ENCODE data around the gene CSH1. TPM values are rescaled to one million over a fixed set of nuclear protein-coding genes. Genes with fewer than 3 reads are reported as not detected.
"Not testable (repeated sequence)": the region's sequence is repeated elsewhere in the genome, so short reads cannot be mapped to it uniquely, and the experiment has no call there.

Gene CSH1
- polyA plus RNA-seq, 1 experiment: not detected

- Histone ChIP-seq H3K4me3 (ENCODE audit: low read depth, low read length) (no peak overlapping the region), H3K27me3 (ENCODE audit: control insufficient read depth, insufficient read depth, low read length) (no peaks in the 10 kb centered on the region; the same call in 1 of the 2 replicates), H3K36me3 (ENCODE audit: control insufficient read depth, insufficient read depth, low read length) (no peaks in the 10 kb centered on the region)
- CTCF ChIA-PET: interaction anchor here (0.9 to 8.9 kb wide), 4 partner anchors 8 to 97 kb away, joined by 3 to 84 read pairs (median 6); partner anchors contain the start of genes CSHL1 and GH1
- DNase-seq (ENCODE audit: low read depth): no peak
- POLR2A ChIA-PET: no interaction called here
- TF ChIP-seq, protein P1, sequence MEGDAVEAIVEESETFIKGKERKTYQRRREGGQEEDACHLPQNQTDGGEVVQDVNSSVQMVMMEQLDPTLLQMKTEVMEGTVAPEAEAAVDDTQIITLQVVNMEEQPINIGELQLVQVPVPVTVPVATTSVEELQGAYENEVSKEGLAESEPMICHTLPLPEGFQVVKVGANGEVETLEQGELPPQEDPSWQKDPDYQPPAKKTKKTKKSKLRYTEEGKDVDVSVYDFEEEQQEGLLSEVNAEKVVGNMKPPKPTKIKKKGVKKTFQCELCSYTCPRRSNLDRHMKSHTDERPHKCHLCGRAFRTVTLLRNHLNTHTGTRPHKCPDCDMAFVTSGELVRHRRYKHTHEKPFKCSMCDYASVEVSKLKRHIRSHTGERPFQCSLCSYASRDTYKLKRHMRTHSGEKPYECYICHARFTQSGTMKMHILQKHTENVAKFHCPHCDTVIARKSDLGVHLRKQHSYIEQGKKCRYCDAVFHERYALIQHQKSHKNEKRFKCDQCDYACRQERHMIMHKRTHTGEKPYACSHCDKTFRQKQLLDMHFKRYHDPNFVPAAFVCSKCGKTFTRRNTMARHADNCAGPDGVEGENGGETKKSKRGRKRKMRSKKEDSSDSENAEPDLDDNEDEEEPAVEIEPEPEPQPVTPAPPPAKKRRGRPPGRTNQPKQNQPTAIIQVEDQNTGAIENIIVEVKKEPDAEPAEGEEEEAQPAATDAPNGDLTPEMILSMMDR (IDR thresholded peaks at IDR 0.05; ENCODE audit: insufficient read depth, low read depth, low read length): no peak
These were observed 31.8 kb upstream of the CSH1 start for GRCh38 chr17:63928172-63928666.

DNA sequence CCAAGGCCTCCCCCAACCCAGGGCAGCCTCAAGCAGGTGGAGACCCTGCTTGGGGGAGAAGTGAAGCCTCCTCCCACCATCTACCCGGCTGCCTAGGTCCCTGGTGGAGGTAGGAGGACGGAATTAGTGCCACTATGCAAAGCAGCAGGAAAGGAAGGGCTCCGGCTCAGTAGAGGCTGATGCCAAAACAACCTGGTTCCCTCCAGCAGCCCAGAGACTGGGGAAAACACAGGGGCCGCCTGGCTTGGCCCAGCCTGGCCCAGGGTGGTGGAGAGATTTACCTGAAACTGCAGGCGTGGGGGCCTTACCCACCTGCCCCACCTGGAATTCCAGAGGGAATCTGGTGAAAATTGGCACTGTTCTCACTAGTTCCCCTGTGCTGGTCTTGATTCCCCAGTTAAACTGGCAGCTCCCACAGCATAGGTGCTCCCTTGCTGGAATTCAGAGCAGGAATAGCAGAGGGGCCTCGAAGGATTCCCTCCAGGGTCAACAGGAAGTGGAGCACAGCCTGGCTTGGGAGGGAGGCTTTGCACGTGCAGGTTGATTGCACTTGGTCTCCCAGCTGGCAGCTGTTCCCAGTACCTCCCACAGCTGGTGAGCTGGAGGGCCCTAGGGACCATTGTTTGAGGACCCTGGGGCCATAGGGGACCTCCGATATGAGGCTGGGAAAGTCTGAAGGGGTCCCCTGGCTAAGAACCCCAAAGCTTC lies 31.2 kb upstream of the CSH1 start:
- POLR2A ChIA-PET: no interaction called here

DNA sequence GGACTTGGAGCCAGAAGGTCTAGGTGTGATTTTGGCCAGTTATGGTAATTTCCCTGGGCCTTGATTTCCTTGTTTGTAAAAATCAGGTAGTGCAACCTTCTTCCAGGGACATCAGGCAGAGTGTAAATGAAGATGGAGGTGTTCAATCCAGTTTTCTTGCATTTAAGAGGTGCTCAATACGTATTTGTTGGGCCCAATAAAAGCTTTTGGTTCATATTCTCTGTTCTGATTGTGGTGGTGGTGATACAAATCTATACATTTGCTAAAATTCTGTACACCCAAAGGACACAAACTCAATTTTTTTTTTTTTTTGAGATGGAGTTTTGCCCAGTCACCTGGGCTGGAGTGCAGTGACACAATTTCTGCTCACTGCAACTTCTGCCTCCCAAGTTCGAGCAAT lies 29.8 kb upstream of the CSH1 start:
- TF ChIP-seq, protein P1 (IDR thresholded peaks at IDR 0.05; ENCODE audit: insufficient read depth, low read depth, low read length): no peak
- ChIA-PET POLR2A (no interaction called here), CTCF (interaction anchor here (0.6 to 1.2 kb wide), 3 partner anchors 64 to 465 kb away, joined by 3 to 5 read pairs (median 3); no protein-coding TSS in a partner anchor)

More for the DNA sequence above, 31.2 kb upstream of the CSH1 start:
- H3K27me3 ChIP-seq (ENCODE audit: control insufficient read depth, insufficient read depth, low read length): no peaks in the 10 kb centered on the region; the same call in 1 of the 2 replicates
- no peaks in the 10 kb centered on the region for H3K36me3 ChIP-seq (ENCODE audit: control insufficient read depth, insufficient read depth, low read length)
- no peak overlapping the region for H3K4me3 ChIP-seq (ENCODE audit: low read depth, low read length)
- CTCF ChIA-PET: interaction anchor here (0.9 to 8.9 kb wide), 3 partner anchors 8 to 19 kb away, joined by 3 to 84 read pairs (median 7); partner anchors contain the start of genes CSHL1 and GH1
- TF ChIP-seq, protein P1 (IDR thresholded peaks at IDR 0.05; ENCODE audit: insufficient read depth, low read depth, low read length): no peak
- no peak for DNase-seq (ENCODE audit: low read depth)

DNA sequence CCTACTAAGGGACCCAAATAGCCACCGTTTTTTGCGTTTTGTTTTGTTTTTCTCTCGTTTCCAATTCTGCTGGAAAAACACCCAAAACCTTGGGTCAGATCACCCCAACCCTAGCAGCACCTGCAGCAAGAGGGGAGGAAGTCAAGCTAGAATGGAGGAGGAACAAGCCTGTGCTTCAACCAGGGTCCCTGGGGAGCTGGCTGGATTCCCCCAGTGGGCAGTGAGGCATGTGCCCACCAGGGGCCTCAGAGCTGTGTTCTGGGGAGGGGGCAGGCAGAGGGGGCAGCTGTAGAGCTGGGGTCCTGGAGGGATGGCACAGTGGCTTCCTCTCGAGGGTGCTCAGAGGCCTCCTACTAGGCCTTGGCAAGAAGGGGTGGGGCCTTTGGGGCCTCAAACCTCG lies 29.2 kb upstream of the CSH1 start:
- H3K36me3 ChIP-seq (ENCODE audit: control insufficient read depth, insufficient read depth, low read length): no peaks in the 10 kb centered on the region
- H3K27me3 ChIP-seq (ENCODE audit: control insufficient read depth, insufficient read depth, low read length): no peaks in the 10 kb centered on the region; the same call in 1 of the 2 replicates
- TF ChIP-seq, protein P1 (IDR thresholded peaks at IDR 0.05; ENCODE audit: insufficient read depth, low read depth, low read length): no peak
- ChIA-PET CTCF (interaction anchor here (1.2 kb wide), 2 partner anchors 65 to 92 kb away, joined by 3 to 5 read pairs; no protein-coding TSS in a partner anchor), POLR2A (no interaction called here)
- no peak for DNase-seq (ENCODE audit: low read depth)
- H3K4me3 ChIP-seq (ENCODE audit: low read depth, low read length): no peak overlapping the region

More for the DNA sequence above, 29.8 kb upstream of the CSH1 start:
- no peak for DNase-seq (ENCODE audit: low read depth)
- Histone ChIP-seq H3K36me3 (ENCODE audit: control insufficient read depth, insufficient read depth, low read length) (no peaks in the 10 kb centered on the region), H3K27me3 (ENCODE audit: control insufficient read depth, insufficient read depth, low read length) (no peaks in the 10 kb centered on the region; the same call in 1 of the 2 replicates), H3K4me3 (ENCODE audit: low read depth, low read length) (no peak overlapping the region)

GRCh38 chr17:63922402-63922801 lies 26.0 kb upstream of the CSH1 start:
- DNase-seq (ENCODE audit: low read depth); H3K36me3 ChIP-seq (ENCODE audit: control insufficient read depth, insufficient read depth, low read length); H3K4me3 ChIP-seq (ENCODE audit: low read depth, low read length); H3K27me3 ChIP-seq (ENCODE audit: control insufficient read depth, insufficient read depth, low read length): not testable (repeated sequence)
- ChIA-PET POLR2A (interaction anchor here (0.6 kb wide), 1 partner anchor 175 kb away, joined by 3 read pairs; no protein-coding TSS in a partner anchor), CTCF (interaction anchor here (0.7 to 5.1 kb wide), 4 partner anchors 9 to 11 kb away, joined by 3 to 84 read pairs (median 3); partner anchors contain the start of genes CD79B and CSHL1)

GRCh38 chr17:63920779-63921178 lies 24.4 kb upstream of the CSH1 start:
- DNase-seq (ENCODE audit: low read depth); POLR2A ChIA-PET; H3K36me3 ChIP-seq (ENCODE audit: control insufficient read depth, insufficient read depth, low read length); H3K27me3 ChIP-seq (ENCODE audit: control insufficient read depth, insufficient read depth, low read length); H3K4me3 ChIP-seq (ENCODE audit: low read depth, low read length): not testable (repeated sequence)
- CTCF ChIA-PET: interaction anchor here (1.2 to 7.5 kb wide), 7 partner anchors 10 to 213 kb away, joined by 4 to 139 read pairs (median 50); partner anchors contain the start of genes CD79B and CSHL1

DNA sequence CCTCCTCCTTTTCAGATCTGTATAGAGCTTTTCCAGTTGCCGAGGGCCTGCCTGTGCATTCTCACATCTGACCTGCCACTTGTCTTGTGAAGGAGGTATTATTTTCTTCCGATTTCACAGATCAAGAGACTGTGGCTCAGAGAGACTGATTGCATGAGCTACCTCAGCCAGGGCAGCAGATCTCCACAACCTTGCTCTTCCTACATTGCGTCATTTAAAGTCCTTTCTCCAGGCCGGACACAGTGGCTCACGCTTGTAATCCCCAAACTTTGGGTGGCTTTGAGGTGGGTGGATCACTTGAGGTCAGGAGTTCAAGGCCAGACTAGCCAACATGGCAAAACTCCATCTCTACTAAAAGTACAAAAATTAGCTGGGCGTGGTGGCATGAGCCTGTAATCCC lies 23.7 kb upstream of the CSH1 start:
- H3K36me3 ChIP-seq (ENCODE audit: control insufficient read depth, insufficient read depth, low read length); POLR2A ChIA-PET; H3K4me3 ChIP-seq (ENCODE audit: low read depth, low read length); DNase-seq (ENCODE audit: low read depth); H3K27me3 ChIP-seq (ENCODE audit: control insufficient read depth, insufficient read depth, low read length): not testable (repeated sequence)
- CTCF ChIA-PET: interaction anchor here (0.7 to 7.5 kb wide), 38 partner anchors 9 to 228 kb away, joined by 3 to 139 read pairs (median 6); partner anchors contain the start of genes CD79B, CSHL1, ERN1 and ICAM2

Measured in BJ (cell line).